ENCODE measurements around the gene CDC16. TPM values are rescaled to one million over a fixed set of nuclear protein-coding genes. Genes with fewer than 3 reads are reported as not detected.

Gene CDC16
- total RNA-seq, 1 donor from 2014 or later, result 109 TPM

- H3K27ac Mint-ChIP-seq, result peak overlapping the region; percentile 48
- no peaks in the 10 kb centered on the region for H3K9me3 Mint-ChIP-seq
- H3K27me3 Mint-ChIP-seq (ENCODE audit: low read depth), result no peaks in the 10 kb centered on the region
- peaks cover 27% of the 10 kb centered on the region for H3K4me1 Mint-ChIP-seq
- peak overlapping the region; percentile 40 for H3K4me3 Mint-ChIP-seq
- TF ChIP-seq CTCF (IDR thresholded peaks at IDR 0.05; ENCODE audit: unreplicated experiment), result no peak
- DNase-seq (ENCODE audit: low spot score in 2 of 2, unreplicated experiment in 2 of 2), result no peak
- H3K36me3 Mint-ChIP-seq, result peaks cover 24% of the 10 kb centered on the region
Measured at GRCh38 chr13:114283576-114283975, 48.9 kb downstream of the CDC16 start.

GRCh38 chr13:114284680-114285079 lies 50.0 kb downstream of the CDC16 start:
- Mint-ChIP-seq H3K27ac (no peak overlapping the region), H3K4me1 (peaks cover 25% of the 10 kb centered on the region), H3K9me3 (no peaks in the 10 kb centered on the region), H3K27me3 (ENCODE audit: low read depth) (no peaks in the 10 kb centered on the region), H3K4me3 (no peak overlapping the region), H3K36me3 (peaks cover 28% of the 10 kb centered on the region)
- DNase-seq (ENCODE audit: low spot score in 2 of 2, unreplicated experiment in 2 of 2), result no peak
- no peak for TF ChIP-seq CTCF (IDR thresholded peaks at IDR 0.05; ENCODE audit: unreplicated experiment)

- H3K36me3 Mint-ChIP-seq, result peaks cover 30% of the 10 kb centered on the region
- peaks cover 20% of the 10 kb centered on the region for H3K4me1 Mint-ChIP-seq
- H3K27ac Mint-ChIP-seq, result no peak overlapping the region
- no peak for DNase-seq (ENCODE audit: low spot score in 2 of 2, unreplicated experiment in 2 of 2)
- H3K27me3 Mint-ChIP-seq (ENCODE audit: low read depth), result no peaks in the 10 kb centered on the region
- H3K9me3 Mint-ChIP-seq, result no peaks in the 10 kb centered on the region
- no peak overlapping the region for H3K4me3 Mint-ChIP-seq
- no peak for TF ChIP-seq CTCF (IDR thresholded peaks at IDR 0.05; ENCODE audit: unreplicated experiment)
Measured at GRCh38 chr13:114285166-114285808, 50.6 kb downstream of the CDC16 start.

GRCh38 chr13:114286808-114287207 lies 52.1 kb downstream of the CDC16 start:
- no peaks in the 10 kb centered on the region for H3K27me3 Mint-ChIP-seq (ENCODE audit: low read depth)
- H3K9me3 Mint-ChIP-seq, result no peaks in the 10 kb centered on the region
- H3K27ac Mint-ChIP-seq, result no peak overlapping the region
- H3K4me3 Mint-ChIP-seq, result no peak overlapping the region
- TF ChIP-seq CTCF (IDR thresholded peaks at IDR 0.05; ENCODE audit: unreplicated experiment), result no peak
- H3K36me3 Mint-ChIP-seq, result peaks cover 34% of the 10 kb centered on the region
- peaks cover 14% of the 10 kb centered on the region for H3K4me1 Mint-ChIP-seq
- DNase-seq (ENCODE audit: low spot score in 2 of 2, unreplicated experiment in 2 of 2), result no peak

GRCh38 chr13:114288157-114288591 lies 53.5 kb downstream of the CDC16 start:
- TF ChIP-seq CTCF (IDR thresholded peaks at IDR 0.05; ENCODE audit: unreplicated experiment), result no peak
- Mint-ChIP-seq H3K36me3 (peaks cover 38% of the 10 kb centered on the region), H3K27ac (no peak overlapping the region), H3K9me3 (no peaks in the 10 kb centered on the region), H3K4me3 (no peak overlapping the region), H3K4me1 (peaks cover 10% of the 10 kb centered on the region), H3K27me3 (ENCODE audit: low read depth) (no peaks in the 10 kb centered on the region)
- DNase-seq (ENCODE audit: low spot score in 2 of 2, unreplicated experiment in 2 of 2), result no peak
